Left ventricle myocardium inferior (tissue), 1 donor: ENCODE data around the gene TMEM183A. TPM values are rescaled to one million over a fixed set of nuclear protein-coding genes. Genes with fewer than 3 reads are reported as not detected.

Experiments used
- DNase-seq: peaks from one replicate; pipeline ENCODE4 v3.0.0-alpha.2; 2020
- H3K27ac ChIP-seq: fragments of 200-600 bp; replicated peaks from 2 replicates; pipeline ENCODE4 v1.8.0; 2021
- H3K27me3 ChIP-seq: fragments of 200-600 bp; 2 replicates; pipeline ENCODE4 v1.8.0; 2021; ENCODE audit warnings: low read depth
- H3K36me3 ChIP-seq: fragments of 200-600 bp; 2 replicates; pipeline ENCODE4 v1.8.0; 2021
- H3K4me1 ChIP-seq: fragments of 200-600 bp; 2 replicates; pipeline ENCODE4 v1.8.0; 2021
- H3K4me3 ChIP-seq: fragments of 200-600 bp; 2 replicates; pipeline ENCODE4 v1.8.0; 2021; ENCODE audit warnings: mild to moderate bottlenecking, moderate library complexity
- H3K9me3 ChIP-seq: fragments of 200-600 bp; replicated peaks from 2 replicates; pipeline ENCODE4 v1.8.0; 2021
- CTCF ChIP-seq: fragments of 200-600 bp; IDR thresholded peaks from 2 replicates; pipeline ENCODE4 v1.8.0; 2021; ENCODE audit warnings: antibody characterized with exemption, mild to moderate bottlenecking, borderline replicate concordance
- intact Hi-C: fragments of 100-400 bp; cut with micrococcal nuclease; formaldehyde crosslinking; loops from one replicate; pipeline ENCODE4 v1.11.0; 2022
- total RNA-seq: library from RNA; stranded (reverse); fragmentation: NEBNext Ultra II Directional; extraction: Animal tissue kit (Norgen Biotek cat#: 25700); gene quantifications from one replicate; pipeline ENCODE4 v1.2.1, GENCODE V29; 2021
- donor health status: DM: no; HTN: yes; CAD: no; lungs with severe emphysema.

Gene TMEM183A
- total RNA-seq, 1 donor from 2014 or later = 21.8 TPM

- intact Hi-C loops = no loop called here
- Histone ChIP-seq H3K4me1 (peaks cover 37% of the 10 kb centered on the region), H3K27me3 (peaks cover 3% of the 10 kb centered on the region), H3K9me3 (no peaks in the 10 kb centered on the region), H3K4me3 (peak overlapping the region; percentile 79), H3K36me3 (peaks cover 10% of the 10 kb centered on the region), H3K27ac (peak overlapping the region; percentile 90)
- no peak for TF ChIP-seq CTCF
- DNase-seq = no peak
Observed at GRCh38 chr1:203028784-203029553, 21.8 kb downstream of the TMEM183A start.

- no peak for DNase-seq
- H3K9me3 ChIP-seq = no peaks in the 10 kb centered on the region
- H3K4me3 ChIP-seq = no peak overlapping the region
- peaks cover 3% of the 10 kb centered on the region for H3K27me3 ChIP-seq
- peaks cover 53% of the 10 kb centered on the region for H3K4me1 ChIP-seq
- no peaks in the 10 kb centered on the region for H3K36me3 ChIP-seq
- no peak for TF ChIP-seq CTCF
- intact Hi-C loops = no loop called here
- no peak overlapping the region for H3K27ac ChIP-seq
Observed at GRCh38 chr1:203031467-203031866, 24.3 kb downstream of the TMEM183A start.

GRCh38 chr1:203033287-203033686 lies 26.1 kb downstream of the TMEM183A start:
- DNase-seq = no peak
- no peaks in the 10 kb centered on the region for H3K9me3 ChIP-seq
- H3K27me3 ChIP-seq = no peaks in the 10 kb centered on the region
- TF ChIP-seq CTCF = no peak
- H3K27ac ChIP-seq = no peak overlapping the region
- intact Hi-C loops = no loop called here
- peaks cover 52% of the 10 kb centered on the region for H3K4me1 ChIP-seq
- H3K4me3 ChIP-seq = no peak overlapping the region
- no peaks in the 10 kb centered on the region for H3K36me3 ChIP-seq

GRCh38 chr1:203033917-203034316 lies 26.7 kb downstream of the TMEM183A start:
- DNase-seq = no peak

GRCh38 chr1:203034422-203035110 lies 27.4 kb downstream of the TMEM183A start:
- no peak overlapping the region for H3K4me3 ChIP-seq
- H3K27me3 ChIP-seq = no peaks in the 10 kb centered on the region
- H3K9me3 ChIP-seq = no peaks in the 10 kb centered on the region
- no peak for TF ChIP-seq CTCF
- intact Hi-C loops = no loop called here
- DNase-seq = no peak
- H3K36me3 ChIP-seq = no peaks in the 10 kb centered on the region
- peak overlapping the region; percentile 87 for H3K27ac ChIP-seq
- peaks cover 55% of the 10 kb centered on the region for H3K4me1 ChIP-seq

More at GRCh38 chr1:203033917-203034316, 26.7 kb downstream of the TMEM183A start:
- Histone ChIP-seq H3K27me3 (no peaks in the 10 kb centered on the region), H3K36me3 (no peaks in the 10 kb centered on the region), H3K9me3 (no peaks in the 10 kb centered on the region), H3K4me1 (peaks cover 55% of the 10 kb centered on the region), H3K27ac (no peak overlapping the region), H3K4me3 (no peak overlapping the region)
- intact Hi-C loops = no loop called here
- no peak for TF ChIP-seq CTCF
